Nephron progenitor cell (in vitro differentiated cells): ENCODE results near the gene HAPLN2.
A peak's percentile ranks its signal among the peaks of the same experiment; 100 is the strongest.

ENCODE experiments used
- DNase-seq: peaks from one replicate; pipeline ENCODE4 v3.0.0; 2021
- H3K27ac Mint-ChIP-seq: 2 replicates; pipeline ENCODE4 v1.8.0; 2021; ENCODE audit warnings: mild to moderate bottlenecking, moderate library complexity, mixed read lengths
- H3K27me3 Mint-ChIP-seq: 2 replicates; pipeline ENCODE4 v1.8.0; 2021; ENCODE audit warnings: mild to moderate bottlenecking, low read depth, mixed read lengths; ENCODE audit not compliant: poor library complexity
- H3K36me3 Mint-ChIP-seq: 2 replicates; pipeline ENCODE4 v1.8.0; 2021; ENCODE audit warnings: low read depth, mixed read lengths
- H3K4me1 Mint-ChIP-seq: 2 replicates; pipeline ENCODE4 v1.8.0; 2021; ENCODE audit warnings: mixed read lengths
- H3K4me3 Mint-ChIP-seq: 2 replicates; pipeline ENCODE4 v1.8.0; 2021; ENCODE audit warnings: mild to moderate bottlenecking, moderate library complexity, mixed read lengths
- H3K9me3 Mint-ChIP-seq: 2 replicates; pipeline ENCODE4 v1.8.0; 2021; ENCODE audit warnings: mild to moderate bottlenecking, moderate library complexity, mixed read lengths
- TF ChIP-seq, protein P1 (sequence below): fragments of 200-600 bp; sonication (generic); IDR thresholded peaks from 2 replicates; pipeline ENCODE4 v1.5.0; 2021; ENCODE audit warnings: antibody characterized with exemption

Gene HAPLN2

DNA sequence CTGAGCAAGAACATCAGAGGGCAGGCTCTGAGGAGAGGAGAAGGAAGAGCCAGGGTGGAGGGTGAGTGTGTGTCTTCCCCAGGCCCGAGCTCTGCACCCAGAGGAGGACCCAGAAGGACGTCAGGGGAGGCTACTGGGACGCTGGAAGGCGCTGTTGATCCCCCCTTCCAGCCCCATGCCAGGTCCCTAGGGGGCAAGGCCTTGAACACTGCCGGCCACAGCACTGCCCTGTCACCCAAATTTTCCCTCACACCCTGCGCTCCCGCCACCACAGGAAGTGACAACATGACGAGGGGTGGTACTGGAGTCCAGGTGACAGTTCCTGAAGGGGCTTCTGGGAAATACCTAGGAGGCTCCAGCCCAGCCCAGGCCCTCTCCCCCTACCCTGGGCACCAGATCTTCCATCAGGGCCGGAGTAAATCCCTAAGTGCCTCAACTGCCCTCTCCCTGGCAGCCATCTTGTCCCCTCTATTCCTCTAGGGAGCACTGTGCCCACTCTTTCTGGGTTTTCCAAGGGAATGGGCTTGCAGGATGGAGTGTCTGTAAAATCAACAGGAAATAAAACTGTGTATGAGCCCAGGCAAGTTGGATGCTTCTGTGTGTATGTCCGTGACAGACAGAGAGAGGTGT is 39.8 kb downstream of the HAPLN2 start:
- TF ChIP-seq, protein P1, sequence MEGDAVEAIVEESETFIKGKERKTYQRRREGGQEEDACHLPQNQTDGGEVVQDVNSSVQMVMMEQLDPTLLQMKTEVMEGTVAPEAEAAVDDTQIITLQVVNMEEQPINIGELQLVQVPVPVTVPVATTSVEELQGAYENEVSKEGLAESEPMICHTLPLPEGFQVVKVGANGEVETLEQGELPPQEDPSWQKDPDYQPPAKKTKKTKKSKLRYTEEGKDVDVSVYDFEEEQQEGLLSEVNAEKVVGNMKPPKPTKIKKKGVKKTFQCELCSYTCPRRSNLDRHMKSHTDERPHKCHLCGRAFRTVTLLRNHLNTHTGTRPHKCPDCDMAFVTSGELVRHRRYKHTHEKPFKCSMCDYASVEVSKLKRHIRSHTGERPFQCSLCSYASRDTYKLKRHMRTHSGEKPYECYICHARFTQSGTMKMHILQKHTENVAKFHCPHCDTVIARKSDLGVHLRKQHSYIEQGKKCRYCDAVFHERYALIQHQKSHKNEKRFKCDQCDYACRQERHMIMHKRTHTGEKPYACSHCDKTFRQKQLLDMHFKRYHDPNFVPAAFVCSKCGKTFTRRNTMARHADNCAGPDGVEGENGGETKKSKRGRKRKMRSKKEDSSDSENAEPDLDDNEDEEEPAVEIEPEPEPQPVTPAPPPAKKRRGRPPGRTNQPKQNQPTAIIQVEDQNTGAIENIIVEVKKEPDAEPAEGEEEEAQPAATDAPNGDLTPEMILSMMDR, result no peak
- Mint-ChIP-seq H3K4me1 (peaks cover 60% of the 10 kb centered on the region), H3K27ac (no peak overlapping the region), H3K9me3 (no peaks in the 10 kb centered on the region), H3K27me3 (peaks cover 62% of the 10 kb centered on the region), H3K4me3 (no peak overlapping the region), H3K36me3 (no peaks in the 10 kb centered on the region)
- no peak for DNase-seq

DNA sequence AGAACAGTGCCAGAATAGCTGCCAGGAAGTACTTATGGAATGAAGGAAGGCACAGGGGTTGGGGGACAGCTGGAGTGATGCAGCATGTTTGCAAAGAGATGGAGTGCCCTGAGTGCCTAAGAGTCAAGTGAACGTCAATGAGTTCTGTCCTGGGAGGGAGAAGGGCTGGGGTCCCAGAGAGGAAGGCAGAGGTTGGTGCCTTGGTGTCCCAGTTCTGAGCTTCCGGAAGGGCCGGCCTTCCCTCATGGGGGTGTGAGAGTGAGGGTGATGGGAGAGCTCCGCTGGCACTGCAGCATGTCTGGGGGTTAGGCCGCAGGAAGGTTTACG is 40.4 kb downstream of the HAPLN2 start:
- Mint-ChIP-seq H3K27ac (no peak overlapping the region), H3K27me3 (peaks cover 57% of the 10 kb centered on the region), H3K4me3 (no peak overlapping the region)

DNA sequence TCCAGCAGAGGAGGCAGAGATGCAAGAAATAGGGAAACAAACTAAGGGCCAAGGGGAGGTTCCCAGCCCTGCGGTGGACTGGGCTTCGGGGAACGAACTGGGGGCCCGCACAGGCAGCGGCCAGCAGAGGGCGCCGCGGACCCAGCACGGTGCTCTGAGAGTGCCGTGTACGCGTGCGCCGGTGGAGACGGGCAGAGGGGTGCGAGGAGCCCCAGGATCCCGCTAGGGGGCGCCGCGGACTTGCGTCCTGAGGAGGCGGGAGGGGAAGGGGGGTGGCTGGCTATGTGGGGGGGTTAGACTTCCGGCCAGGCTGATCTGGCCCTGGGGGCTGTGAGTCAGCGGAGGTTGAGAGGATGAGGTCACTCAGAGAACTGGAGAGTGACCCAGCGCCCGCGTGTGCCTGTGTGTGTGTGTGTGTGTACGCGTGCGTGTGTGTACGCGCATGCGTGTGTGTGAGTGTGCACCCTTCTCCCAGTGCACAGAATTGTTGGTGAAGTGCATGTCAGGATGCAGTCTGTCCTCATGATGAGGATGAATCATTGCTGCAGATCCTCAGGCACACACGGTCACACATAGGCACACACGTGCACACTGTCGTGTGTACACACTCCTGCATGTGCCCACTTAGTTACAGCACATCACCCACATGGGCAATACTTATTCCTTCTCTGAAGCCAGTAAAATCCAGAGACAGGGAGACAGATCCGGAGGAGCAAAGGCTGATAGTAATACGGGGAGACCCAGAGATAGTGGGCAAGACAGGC is 41.0 kb downstream of the HAPLN2 start:
- H3K27me3 Mint-ChIP-seq, result peaks cover 51% of the 10 kb centered on the region
- peaks cover 71% of the 10 kb centered on the region for H3K4me1 Mint-ChIP-seq
- peak overlapping the region; percentile 31 for H3K4me3 Mint-ChIP-seq
- H3K36me3 Mint-ChIP-seq, result no peaks in the 10 kb centered on the region
- peak overlapping the region; percentile 91 for H3K27ac Mint-ChIP-seq
- H3K9me3 Mint-ChIP-seq, result no peaks in the 10 kb centered on the region
- TF ChIP-seq, protein P1, result peak; percentile 99
- DNase-seq, result peak; percentile 99

More for the DNA sequence above, 40.4 kb downstream of the HAPLN2 start:
- H3K36me3 Mint-ChIP-seq, result no peaks in the 10 kb centered on the region
- no peak for DNase-seq
- peaks cover 66% of the 10 kb centered on the region for H3K4me1 Mint-ChIP-seq
- TF ChIP-seq, protein P1, result no peak
- H3K9me3 Mint-ChIP-seq, result no peaks in the 10 kb centered on the region

DNA sequence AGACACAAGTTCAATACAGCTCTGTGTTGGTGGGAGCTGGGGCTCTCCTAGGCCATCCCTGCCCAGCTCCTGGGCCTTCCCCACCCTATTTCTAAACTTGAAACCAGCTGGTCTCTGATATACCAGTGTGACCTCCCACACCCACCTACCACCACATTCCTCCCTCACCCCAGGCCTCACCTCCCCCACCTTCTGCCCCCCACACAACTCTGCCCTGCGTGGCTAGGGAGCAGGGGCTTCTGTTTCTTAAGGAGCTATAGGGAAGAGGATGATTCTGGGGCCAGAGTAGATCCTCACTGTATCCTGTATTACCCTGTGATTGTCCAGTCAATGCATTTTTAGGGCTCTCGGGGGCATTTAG is 41.5 kb downstream of the HAPLN2 start:
- Mint-ChIP-seq H3K27me3 (peaks cover 45% of the 10 kb centered on the region), H3K27ac (peak overlapping the region; percentile 91), H3K9me3 (no peaks in the 10 kb centered on the region), H3K4me1 (peaks cover 77% of the 10 kb centered on the region), H3K4me3 (peak overlapping the region; percentile 23), H3K36me3 (no peaks in the 10 kb centered on the region)
- no peak for DNase-seq
- TF ChIP-seq, protein P1, result no peak

DNA sequence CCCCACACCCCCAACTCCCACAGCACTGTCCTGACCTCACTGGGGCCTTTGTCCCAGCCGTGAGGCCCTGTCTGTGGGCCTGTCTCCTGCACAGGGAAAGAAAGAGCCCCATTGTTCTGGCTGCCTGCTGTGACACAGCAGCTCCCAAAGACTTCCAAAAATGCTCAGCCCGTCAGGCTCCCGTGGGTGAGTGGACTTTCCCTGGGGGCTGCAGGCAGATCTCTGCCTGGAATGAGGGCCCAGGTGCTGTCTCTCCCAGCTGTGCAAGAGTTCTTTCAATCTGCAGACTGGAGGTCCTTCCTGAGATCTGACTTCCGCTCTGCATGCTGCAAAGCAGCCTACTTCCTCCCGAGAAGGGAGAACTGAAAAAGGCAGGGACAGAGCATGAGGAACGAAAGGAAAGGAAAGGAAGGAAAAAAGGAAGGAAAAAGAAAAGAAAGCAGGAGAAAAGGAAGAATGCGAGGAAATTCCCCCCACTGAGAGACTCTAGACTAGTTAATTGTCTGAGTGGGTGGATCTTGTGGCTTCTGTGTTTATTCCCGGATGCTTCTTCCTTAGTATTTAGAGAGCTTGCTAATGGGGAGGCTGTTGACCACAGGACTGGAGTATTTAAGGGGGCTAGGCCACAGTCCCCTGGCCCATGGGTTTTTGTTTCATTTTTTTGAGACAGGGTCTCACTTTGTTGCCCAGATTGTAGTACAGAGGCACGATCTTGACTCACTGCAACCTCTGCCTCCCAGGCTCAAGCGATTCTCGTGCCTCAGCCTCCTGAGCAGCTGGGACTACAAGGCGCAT is 43.0 kb downstream of the HAPLN2 start:
- H3K9me3 Mint-ChIP-seq, result no peaks in the 10 kb centered on the region
- H3K4me3 Mint-ChIP-seq, result peak overlapping the region; percentile 32
- peaks cover 31% of the 10 kb centered on the region for H3K27me3 Mint-ChIP-seq
- H3K4me1 Mint-ChIP-seq, result peaks cover 84% of the 10 kb centered on the region
- DNase-seq, result no peak
- TF ChIP-seq, protein P1, result no peak
- H3K36me3 Mint-ChIP-seq, result no peaks in the 10 kb centered on the region
- peak overlapping the region; percentile 57 for H3K27ac Mint-ChIP-seq
